CD4-positive, alpha-beta T cell treated with Interleukin-2 at 100 ng/mL for 4 hours (primary cell): ENCODE measurements around the gene TRMO.

ENCODE experiments used
- DNase-seq: peaks from one replicate; pipeline ENCODE4 v3.0.0-alpha.2; 2020; ENCODE audit warnings: low spot score

Gene TRMO

GRCh38 chr9:97860451-97861147 lies 61.7 kb downstream of the TRMO start:
- DNase-seq = no peak

DNA sequence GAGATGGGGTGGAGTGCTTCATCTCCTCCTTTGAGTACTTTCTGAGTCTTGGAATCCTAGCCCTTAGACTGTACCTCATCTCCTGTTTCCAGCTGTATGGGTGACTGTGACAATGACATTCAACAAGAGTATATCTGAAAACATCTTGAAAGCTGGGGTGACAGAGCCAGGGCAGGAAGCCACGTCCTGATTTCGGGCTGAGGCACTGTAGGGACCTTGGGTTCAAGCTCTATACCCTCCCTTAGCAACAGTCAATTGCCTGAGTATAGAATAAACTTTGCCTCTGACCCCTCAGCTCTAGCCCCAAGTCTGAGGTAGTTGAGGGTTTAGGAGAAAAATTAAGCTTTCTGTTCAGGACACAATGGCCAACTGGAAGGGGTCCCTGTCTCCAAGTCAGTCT lies 63.0 kb downstream of the TRMO start:
- no peak for DNase-seq

DNA sequence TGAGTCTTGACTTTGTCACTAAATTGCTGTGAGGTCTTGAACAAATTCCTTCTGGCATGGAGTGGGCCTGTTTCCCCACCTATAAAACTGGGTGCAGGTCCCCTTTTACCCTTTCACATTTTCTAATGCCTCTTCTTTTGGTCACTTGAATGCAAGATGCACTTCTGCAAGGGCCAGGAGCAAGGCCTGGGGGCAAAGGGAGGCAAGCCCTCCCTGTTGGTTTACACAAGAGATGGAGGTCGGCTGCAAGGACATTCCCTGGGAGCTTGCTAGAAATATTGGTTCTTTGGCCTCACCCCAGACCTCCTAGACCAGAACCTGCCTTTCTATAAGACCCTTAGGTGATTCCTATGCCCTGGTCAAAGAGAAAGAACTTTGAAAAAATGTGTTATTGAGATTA lies 63.5 kb downstream of the TRMO start:
- no peak for DNase-seq

DNA sequence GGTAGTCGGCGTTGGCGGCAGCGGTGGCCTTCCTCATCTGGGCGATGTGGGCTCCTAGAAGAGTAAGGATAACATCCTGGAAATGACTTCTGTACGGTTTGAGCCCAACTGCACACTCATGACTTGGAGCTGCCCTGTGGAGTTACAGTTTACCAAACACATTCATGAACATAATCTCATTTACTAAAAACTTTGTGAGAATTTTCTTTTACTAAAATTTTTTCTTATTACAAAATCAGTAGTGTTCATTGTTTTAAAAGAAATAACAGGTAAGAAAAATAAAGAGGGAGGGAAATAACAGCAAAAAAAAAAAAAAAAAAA lies 63.9 kb downstream of the TRMO start:
- DNase-seq = no peak

- no peak for DNase-seq
These were observed 64.5 kb downstream of the TRMO start for GRCh38 chr9:97857606-97858392.

DNA sequence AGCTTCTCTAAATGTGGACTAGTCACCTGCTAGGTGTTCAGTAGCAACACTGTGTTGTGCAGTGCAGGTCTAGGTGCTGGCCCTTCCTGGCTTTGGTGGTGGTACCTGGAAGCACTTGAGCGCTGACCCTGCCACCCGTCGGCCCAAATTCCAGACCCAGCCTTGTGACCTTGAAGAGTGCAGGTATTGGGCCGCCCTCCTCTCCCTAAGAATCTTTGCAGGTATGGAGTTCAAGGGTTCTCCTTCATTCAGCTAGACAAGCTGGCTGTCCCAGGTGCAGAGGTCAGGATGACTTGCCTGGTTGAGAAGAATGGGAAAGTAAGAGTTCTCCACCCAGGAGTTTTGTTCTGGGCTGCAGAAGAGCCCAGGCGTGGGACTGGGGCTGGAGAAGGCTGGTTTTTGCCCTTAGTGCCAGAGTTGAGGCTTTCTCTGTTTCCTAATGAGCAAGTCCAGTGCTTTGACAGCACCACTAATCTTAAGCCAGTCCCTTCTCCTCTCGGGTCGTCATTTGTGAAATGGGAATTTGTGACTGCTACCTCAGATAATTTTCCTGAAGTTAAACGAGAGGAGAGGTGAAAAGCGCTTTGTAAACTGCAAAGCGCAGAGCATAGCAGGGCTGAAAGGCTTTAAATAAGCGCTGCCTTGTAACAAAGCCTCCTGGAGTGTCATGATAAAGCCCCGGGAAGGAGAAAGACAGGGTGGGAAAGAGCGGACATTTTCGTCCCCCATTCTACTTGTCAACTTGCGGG lies 65.3 kb downstream of the TRMO start:
- DNase-seq = no peak

GRCh38 chr9:97855899-97856298 lies 66.4 kb downstream of the TRMO start:
- no peak for DNase-seq

GRCh38 chr9:97855486-97855875 lies 66.8 kb downstream of the TRMO start:
- DNase-seq = no peak

GRCh38 chr9:97854696-97855485 lies 67.4 kb downstream of the TRMO start:
- no peak for DNase-seq
